KG1 (cell line): ENCODE results near the gene ZGPAT.

Experiments
- DNase-seq: peaks from one replicate; lab custom pipeline; 2025; lab: John Stamatoyannopoulos, UW

Gene ZGPAT

DNA sequence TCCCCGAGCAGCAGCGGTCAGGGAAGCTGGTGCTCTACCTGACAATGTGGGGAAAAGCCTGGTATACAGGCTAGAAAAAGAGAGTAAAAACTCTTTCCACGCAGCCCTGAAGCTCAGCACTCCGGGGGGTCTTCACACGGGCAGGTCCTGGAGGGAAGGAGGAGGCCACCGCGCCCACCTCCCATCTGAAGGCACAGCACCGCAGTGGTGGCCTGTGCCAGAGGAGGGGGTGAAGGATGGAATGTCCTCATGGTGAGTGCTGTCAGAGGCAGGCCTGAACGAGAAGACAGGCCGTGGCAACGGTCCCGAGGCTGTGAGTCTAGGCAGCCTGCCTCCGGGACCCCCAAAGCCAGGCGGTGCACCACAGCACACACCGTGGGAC is 37.6 kb downstream of the ZGPAT start:
- no peak for DNase-seq

DNA sequence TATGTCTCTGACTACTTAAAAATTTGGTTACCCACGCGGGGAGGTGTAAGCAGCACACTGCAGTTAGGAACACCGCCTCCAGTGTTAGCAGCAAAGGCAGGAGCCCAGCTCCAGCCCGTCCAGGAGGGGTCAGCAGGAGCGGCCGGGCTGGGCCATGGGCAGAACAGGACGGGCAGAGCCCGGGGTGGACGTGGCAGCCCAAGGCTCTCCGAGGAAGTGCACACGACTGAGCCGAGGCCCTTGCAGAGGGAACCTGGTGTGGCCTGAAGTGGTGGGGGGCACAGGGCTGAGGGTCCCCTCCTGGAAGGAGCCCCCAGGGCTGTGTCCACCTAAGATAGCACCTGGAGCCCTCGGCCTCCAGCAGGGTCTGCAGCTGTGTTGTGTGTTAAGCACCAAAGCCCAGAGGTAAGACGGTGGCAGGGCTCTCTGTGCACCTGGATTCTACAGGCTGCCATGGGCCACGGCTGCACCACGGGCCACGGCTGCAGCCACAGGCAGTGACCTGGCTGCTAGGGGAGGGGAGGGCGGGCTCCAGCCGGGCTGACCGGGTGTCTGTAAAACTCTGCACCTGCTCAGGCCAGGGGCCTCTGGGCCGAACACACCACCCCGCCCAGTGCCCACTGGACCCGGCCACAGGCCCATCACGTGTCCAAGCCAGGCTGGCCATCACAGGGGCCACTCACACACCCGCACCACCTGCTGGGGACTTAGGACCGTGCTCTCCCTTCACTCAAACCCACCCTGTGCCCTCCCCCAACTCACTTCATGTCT is 38.3 kb downstream of the ZGPAT start:
- no peak for DNase-seq

DNA sequence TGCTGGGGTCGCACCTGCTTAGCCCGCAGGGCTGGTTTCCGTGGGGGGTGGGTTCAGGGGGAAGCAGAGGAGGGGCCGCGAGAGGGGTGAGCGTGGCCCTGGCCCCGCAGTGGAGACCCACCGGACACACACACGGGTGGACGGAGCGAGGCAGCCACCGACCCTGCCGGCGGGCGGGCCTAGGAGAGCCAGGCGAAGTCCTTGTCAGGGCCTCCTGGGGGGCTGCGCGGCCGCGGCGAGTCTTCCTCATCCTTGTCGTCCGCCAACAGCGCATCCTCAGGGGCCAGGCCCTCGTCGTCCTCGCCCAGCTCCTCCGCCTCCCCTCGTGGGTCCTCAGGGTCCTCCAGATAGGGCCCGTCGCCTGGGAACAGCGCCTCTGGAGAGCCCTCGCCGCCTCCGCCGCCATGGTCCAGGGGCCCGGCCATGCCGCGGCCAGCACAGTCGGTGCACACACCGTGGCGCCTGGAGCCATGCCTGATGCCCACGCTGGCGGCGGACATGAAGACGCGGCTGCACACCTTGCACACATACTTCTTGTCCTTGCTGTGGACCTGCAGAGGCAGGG is 39.0 kb downstream of the ZGPAT start:
- no peak for DNase-seq

DNA sequence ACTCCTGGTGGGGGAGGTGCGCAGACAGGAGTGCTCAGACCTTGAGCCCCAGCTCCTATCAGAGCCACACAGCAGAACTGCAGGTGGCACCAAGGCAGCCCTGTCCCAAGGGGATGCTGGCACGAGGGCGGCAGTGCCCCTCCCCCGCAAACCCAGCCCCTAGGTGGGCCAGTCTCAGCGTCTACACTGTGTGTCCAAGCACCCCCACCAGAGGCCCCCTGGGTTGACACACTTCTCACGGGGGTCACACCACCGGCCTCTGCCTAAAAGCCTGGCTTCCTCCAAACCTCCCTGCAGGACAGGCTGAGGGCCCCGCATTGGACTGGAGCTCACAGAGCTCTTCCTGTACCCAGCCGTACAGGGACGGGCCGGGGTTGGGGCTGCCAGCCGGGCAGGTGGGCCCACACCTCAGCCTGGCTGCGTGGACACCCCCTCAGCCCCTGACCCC is 39.8 kb downstream of the ZGPAT start:
- DNase-seq: no peak

DNA sequence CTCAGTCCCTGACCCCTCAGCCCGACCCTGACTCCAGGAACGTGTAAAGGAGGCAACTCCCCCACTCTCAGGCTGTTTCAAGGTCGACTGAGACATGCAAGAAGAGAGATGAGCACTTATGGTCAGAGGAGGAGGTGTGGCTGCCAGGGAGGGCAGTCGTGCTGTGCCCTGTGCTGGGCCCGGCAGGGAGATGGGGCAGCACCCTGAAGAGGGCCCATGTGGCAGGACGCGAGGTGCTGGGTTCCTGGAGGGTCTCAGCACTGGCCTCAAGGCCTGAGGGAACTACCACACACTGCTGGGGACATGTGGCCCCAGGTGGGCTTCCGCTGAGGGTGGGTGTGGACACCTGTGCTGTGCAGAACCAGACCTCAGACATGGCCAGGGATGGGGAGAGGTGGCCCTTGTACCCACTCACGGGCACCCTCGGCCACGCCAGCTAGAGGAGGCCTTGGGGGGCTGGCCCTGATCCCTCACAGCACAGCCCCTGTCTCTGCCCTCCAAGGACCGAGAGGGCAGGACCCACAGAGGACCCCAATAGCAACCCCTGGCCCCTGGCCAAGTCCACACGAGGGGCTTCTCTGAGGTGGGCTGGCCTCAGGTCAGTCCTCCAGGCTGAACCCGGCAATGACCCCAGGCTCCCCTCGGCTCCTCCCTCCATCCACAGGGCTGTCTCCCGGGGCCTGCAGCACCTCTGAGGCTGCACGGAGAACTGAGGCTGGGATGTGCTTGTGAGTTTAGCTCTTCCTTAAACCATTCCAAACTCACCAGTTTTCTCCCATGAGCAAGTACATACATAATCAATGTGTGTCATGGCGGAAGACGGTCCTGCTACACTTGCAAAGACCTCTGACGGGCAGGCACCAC is 40.5 kb downstream of the ZGPAT start:
- DNase-seq: no peak

DNA sequence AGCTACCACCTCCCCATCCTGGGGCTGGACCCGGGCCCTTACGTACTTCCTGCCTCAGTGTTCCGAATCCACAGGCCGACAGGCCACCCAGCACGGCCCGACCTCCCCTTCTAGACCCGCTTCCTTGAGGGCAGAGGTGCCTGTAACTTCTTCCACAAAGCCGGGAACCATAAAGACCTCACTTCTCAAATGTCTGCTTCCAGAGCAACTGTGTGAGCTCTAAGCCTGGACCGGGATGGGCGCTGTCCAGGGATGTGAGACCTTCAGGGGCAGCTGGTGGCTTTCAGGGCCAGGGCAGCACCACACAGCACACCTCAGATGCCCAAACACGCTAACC is 41.1 kb downstream of the ZGPAT start:
- DNase-seq: no peak

DNA sequence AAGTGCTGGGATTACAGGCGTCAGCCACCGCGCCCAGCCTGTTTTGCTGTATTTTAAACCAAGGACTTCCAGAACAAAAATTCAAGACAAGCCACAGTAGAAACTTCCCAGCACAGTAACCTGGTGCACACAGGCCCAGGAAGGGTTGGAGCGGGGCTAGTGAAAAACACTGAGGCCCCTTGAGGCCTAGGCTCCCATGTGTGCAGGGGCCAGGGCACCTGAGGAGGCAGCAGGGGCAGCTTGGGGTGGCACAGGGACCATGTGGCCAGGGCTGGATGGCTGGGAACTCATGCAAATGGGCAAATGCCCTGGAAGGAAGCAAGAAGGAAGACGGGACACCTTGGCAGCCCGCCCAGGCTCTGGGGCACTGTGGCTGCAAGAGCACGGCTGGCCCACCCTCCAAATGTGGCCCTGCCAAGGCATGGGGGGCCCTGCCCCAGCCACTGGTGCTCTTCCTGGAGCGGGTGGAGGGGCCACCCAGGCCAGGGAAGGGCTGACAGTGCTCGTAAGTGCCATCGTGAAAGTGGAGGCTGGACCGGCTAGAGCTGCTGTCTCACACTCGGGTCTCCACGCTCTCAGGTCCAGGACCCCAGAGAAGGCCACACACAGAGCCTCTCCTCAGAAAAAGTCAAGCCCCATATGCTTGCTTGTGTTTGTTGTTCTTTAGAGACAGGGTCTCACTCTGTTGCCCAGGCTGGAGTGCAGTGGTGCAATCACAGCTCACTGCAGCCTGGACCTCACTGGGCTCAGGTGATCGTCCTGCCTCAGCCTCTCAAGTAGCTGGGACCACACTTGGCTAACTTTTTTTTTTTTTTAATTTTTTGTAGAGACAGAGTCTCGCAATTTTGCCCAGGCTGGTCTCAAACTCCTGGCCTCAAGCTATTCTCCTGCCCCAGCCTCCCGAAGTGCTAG is 42.0 kb downstream of the ZGPAT start:
- DNase-seq: no peak

DNA sequence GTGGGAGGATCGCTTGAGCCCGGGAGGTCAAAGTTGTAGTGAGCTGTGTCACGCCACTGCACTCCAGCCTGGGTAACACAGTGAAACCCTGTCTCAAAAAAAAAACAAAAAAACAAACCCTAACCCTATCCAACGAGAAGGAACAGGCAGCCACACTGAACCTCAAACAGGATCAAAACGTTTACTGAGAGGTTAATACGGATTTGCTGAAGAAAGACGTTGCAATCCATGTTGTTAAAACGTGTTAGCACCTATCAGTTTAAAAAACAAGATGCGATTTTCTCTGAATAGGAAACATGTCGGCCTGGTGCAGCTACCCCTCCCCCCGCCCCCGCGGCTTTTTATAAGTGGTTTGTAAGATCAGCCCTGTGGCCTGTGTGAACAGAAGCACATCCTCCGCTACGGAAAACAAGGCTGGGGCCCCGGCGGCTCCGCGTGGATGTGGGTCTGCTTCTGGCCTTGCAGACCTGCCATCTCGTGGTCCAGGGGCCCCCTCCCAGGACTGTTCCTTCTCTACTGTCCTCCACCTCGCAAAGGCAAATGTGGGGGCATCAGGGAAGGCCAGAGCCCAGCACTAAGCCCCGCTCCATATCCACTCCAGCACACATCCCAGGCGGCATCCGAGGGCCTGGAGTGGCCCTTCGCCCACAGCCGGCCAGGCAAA is 43.1 kb downstream of the ZGPAT start:
- no peak for DNase-seq

DNA sequence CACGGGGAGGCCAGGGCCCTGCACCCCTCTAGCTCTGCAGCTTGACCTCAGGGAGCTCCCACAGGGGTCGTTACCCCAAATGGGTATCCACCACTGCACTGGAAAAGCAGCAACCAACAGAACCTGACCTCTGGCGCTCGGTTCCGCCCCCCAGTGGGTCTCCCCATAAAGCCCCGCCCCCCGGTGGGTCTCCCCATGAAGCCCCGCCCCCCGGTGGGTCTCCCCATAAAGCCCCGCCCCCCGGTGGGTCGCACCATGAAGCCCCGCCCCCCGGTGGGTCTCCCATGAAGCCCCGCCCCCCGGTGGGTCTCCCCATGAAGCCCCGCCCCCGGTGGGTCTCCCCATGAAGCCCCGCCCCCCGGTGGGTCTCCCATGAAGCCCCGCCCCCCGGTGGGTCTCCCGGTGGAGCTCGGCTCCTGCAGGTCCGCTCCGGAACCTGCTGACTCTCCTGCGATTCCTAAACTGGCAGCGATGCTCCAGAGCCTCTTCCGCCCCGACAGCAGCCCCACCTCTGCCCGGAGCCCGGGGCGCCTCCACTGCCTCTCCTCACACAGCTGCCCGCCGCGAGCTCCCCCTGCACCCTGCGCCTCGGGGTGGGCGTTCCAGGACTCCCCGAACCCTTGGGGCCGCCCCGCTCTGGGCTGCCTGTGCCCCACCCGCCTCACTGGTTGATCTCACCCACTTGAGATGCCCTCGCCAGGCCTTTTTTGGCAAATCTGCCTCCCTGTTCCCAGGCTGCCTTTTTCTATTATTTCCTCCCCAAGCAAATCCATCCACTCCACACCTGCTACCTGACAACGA is 43.8 kb downstream of the ZGPAT start:
- DNase-seq: no peak

DNA sequence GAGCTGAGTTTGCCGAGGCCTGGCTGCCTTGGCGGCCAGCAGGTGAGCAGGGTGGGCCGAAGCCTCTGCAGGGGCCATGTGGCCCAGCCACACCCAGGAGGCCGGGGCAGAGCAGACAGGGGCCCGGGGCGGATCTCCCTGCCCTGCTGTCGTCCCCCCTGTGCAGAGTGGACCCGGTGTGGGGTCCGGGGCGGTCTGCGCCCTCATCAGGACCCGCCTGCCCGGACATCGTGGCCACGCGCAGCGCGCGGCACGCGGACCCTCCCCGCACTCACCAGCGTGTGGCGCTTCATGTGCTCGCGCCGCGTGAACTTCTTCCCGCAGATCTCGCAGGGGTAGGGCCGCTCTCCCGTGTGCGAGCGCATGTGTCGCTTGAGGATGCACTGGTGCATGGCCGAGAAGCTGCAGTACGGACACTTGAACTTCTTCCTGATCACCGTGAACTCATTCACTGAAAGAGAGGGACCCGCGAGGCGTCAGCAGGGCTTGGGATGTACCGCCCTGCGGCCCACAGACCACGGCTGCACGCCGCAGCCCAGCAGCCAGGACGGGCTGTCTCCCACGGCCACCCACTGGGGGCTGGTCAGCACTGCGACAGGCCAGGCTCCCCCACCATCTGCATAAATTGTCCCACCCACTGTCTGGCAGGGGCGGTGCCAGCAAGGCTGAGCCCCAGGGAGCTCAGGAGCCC is 44.7 kb downstream of the ZGPAT start:
- DNase-seq: no peak

DNA sequence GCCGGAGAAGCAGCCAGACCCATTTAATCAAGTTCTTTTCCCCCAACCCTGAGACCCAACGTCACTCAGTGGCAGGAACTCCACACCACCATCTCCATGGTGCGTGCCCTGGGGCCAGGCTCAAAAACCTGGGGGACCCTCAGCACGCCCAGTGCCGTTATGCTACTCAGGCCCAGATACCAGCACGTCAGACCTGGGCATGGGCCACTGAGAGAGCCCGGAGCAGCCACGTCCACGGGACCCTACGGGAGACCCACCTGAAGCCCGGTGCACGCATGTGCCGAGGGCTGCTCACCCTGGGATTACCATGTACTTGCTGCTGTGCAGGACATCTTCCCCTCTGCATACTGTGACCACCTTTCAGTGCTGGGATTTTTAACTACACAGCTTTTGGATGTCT is 45.5 kb downstream of the ZGPAT start:
- no peak for DNase-seq

DNA sequence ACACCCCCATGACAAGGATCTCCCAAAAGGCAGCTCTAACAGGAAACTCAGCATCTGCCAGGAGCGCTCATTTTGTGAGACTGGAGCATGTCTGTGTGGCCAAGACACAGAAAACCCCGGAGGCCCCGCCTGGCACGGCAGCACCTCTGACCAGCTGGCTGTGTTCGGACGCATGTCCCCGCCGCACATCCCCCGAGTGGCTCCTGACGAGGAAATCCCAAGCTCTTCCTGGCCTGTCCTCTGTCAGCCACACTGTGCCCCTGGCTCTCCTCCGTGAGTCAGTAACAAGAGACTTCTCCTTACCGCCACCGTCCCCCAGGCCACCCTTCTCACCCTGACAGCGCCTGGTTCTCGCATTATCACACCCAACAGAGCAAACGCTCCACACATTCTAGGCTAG is 46.2 kb downstream of the ZGPAT start:
- no peak for DNase-seq

DNA sequence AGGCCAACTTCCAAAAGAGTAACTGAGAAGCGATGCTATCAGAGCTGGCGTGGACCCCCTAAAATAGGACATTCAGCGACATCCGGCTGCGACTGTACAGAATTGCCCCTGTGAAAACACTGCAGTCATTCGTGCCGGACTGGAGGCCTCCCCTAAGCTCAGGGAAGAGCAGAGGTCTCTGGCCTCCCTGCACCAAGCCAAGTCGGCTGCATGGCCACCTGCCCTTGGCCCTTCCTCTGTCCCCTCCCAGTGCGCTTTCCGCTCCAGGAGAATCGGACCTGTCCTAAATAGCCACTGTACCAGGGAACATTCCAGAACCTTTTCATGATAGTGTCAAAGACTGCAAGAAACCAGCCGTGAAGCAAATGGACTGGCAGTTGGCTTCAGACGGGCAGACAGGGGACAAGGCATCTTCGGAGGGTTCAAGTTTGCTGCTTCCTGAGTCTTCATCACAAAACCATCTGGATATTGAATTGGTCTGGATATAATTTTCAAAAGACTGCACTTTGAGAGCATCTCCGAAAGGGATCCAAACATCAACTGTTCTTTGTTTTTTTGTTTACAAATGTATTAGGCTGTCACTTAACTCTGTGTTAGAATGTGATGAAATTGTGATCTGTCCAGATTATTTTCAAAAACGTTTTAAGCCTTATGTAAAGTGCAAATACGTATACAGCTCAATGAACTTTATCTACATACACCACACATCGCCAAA is 48.3 kb downstream of the ZGPAT start:
- no peak for DNase-seq

DNA sequence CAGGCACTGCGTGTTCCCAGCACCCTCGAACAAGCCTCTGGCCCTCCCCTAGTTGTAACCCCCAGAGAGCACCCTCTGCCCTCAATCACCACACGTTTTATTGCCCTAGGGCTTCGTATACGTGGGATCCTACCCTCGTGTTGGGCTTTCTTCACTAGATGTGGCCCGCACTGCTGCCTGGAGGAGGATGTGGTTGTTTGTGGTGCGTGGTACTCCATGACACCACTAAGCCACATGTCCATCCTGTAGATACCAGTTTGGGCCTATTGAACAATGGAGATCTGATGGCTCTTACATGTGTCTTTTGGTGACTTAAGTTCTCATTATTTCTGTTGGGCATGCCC is 48.8 kb downstream of the ZGPAT start:
- no peak for DNase-seq

DNA sequence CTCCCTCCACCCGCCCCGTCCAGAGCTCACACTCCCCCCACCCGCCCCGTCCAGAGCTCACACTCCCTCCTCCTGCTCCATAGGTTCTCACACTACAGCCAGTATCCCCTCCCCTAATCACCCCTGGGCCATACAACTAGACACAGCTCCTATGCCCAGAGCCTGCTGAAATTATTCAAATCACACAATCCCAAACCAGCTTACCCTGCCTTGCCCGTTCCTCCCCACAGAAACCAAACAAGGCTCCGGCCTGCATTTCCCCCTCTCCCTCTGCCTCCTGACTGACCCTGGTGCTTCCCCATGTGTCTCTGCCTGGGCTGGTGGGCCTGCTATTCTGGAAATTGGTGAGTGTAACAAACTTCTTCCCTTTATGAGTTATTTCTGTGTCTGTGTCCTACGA is 50.3 kb downstream of the ZGPAT start:
- no peak for DNase-seq

DNA sequence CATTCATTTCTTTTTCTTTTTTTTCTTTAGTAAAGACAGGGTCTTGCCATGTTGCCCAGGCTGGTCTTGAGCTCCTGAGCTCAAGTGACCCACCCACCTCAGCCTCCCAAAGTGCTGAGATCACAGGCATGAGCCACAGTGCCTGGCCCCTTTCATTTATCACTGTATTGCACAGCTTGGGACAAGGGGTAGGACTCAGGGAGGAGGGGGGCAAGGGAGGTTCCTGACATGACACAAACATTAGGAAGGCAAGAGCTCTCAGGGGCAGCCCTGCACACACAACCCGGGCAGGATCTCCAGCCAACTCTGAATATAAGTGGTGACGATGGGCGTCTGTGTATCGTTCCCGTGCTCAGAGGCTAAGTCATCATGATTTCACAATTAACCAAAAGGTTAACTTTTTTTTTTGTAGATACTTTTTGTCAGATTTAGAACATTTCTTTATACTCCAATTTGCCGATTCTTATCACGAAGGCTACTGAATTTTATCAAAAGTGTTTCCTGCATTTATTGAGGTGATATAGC is 51.6 kb downstream of the ZGPAT start:
- DNase-seq: no peak

DNA sequence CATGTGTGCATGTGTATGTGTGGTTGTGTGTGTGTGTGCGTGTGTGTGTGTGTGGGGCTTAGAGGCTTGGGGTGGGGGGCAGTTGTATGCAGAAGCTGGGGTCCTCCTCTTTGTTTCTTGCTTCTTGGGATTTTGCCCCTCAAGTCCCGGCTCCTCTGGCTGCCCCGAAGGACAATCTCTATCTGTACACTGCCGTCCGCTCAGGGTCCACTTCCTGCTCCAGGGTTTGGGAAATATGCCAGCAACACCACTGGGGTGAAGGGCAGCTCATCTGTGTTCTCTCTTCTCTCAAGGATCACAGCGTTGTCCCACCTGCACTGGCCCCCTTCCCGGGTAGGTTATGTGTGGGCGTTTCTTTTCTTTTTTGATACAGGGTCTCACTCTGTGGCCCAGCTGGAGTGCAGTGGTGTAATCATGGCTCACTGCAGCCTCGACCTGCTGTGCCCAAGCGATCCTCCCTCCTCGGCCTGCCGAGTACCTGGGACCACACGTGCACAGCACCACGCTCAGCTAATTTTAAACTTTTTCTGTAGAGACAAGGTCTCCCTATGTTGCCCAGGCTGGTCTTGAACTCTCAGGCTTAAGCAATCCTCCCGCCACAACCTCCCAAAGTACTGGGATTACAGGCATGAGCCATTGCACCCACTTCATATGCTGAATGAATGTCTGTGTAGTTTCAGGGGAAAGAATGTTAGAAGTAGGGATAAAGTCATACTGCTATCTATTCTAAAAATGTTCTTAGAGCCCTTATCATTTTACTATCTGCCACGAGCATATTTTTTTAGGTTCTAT is 57.4 kb downstream of the ZGPAT start:
- no peak for DNase-seq

DNA sequence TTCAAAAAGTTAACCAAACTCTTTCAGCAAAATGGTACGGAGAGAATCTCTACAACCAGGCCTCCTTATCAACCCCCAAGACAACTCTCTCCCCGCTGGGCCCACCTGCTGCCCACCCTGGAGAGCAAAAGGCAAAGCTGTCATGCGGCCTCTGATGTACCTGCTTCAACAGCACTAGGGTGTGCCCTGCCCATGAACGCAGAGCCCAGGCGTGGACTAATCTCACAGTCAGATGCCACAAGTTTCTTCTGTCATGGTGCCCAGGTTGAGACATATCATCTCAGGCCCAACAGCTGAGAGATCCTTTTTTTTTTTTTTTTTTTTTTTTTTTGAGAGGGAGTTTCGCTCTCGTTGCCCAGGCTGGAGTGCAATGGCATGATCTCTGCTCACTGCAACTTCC is 58.1 kb downstream of the ZGPAT start:
- no peak for DNase-seq
